MG63 (cell line): Measurements from ENCODE around the gene ITGAD. TPM values are rescaled to one million over a fixed set of nuclear protein-coding genes. Genes with fewer than 3 reads are reported as not detected.
A peak's percentile ranks its signal among the peaks of the same experiment; 100 is the strongest.

Source experiments
- DNase-seq: peaks from one replicate; pipeline ENCODE4 v3.0.0-alpha.2; 2020
- H3K27me3 ChIP-seq: fragments of 250-450 bp; sonication (Bioruptor Pico); 2 replicates; pipeline ENCODE4 v1.5.1; 2020; ENCODE audit warnings: mild to moderate bottlenecking, moderate library complexity
- H3K36me3 ChIP-seq: fragments of 250-450 bp; sonication (Bioruptor Pico); 2 replicates; pipeline ENCODE4 v1.5.1; 2020; ENCODE audit warnings: mild to moderate bottlenecking, moderate library complexity
- H3K4me3 ChIP-seq: fragments of 250-450 bp; sonication (Bioruptor Pico); 2 replicates; pipeline ENCODE4 v1.5.1; 2020; ENCODE audit warnings: mild to moderate bottlenecking, moderate library complexity
- H3K9me3 ChIP-seq: fragments of 250-450 bp; sonication (Bioruptor Pico); 2 replicates; pipeline ENCODE4 v1.5.1; 2020; ENCODE audit warnings: mild to moderate bottlenecking, moderate library complexity
- total RNA-seq: library from RNA; depleted of rRNA; stranded (reverse); fragments of >200 nt; shearing (Covaris generic); gene quantifications from 2 replicates; pipeline ENCODE4 v1.2.3, GENCODE V29; 2014; ENCODE audit warnings: low replicate concordance; rRNA removed

ITGAD gene
- total RNA-seq, 1 experiment from 2014 or later, result not detected

- peak; percentile 89 for DNase-seq
- Histone ChIP-seq H3K36me3 (peaks cover 46% of the 10 kb centered on the region), H3K9me3 (no peaks in the 10 kb centered on the region)
These were observed 79.0 kb downstream of the ITGAD start, which contains the start of gene TGFB1I1 for GRCh38 chr16:31471875-31472708. Gene TGFB1I1 (plus strand): TSS chr16:31472152. CDS start chr16:31472189, 37 bp downstream.

GRCh38 chr16:31472709-31473203 lies 79.6 kb downstream of the ITGAD start:
- peak overlapping the region; percentile 71 for H3K4me3 ChIP-seq
- peak; percentile 72 for DNase-seq
- no peaks in the 10 kb centered on the region for H3K9me3 ChIP-seq
- H3K27me3 ChIP-seq, result no peaks in the 10 kb centered on the region
- peaks cover 52% of the 10 kb centered on the region for H3K36me3 ChIP-seq

More at GRCh38 chr16:31471875-31472708, 79.0 kb downstream of the ITGAD start, which contains the start of gene TGFB1I1:
- Histone ChIP-seq H3K4me3 (peak within 1 kb of the TSS; percentile 71), H3K27me3 (no peaks in the 10 kb centered on the region)

- no peaks in the 10 kb centered on the region for H3K27me3 ChIP-seq
- H3K4me3 ChIP-seq, result peak overlapping the region; percentile 71
- no peaks in the 10 kb centered on the region for H3K9me3 ChIP-seq
- no peak for DNase-seq
- H3K36me3 ChIP-seq, result peaks cover 56% of the 10 kb centered on the region
These were observed 80.3 kb downstream of the ITGAD start for GRCh38 chr16:31473264-31473984.

- H3K4me3 ChIP-seq, result no peak overlapping the region
- DNase-seq, result no peak
These were observed 81.1 kb downstream of the ITGAD start for GRCh38 chr16:31474173-31474714.

GRCh38 chr16:31474773-31475738 lies 81.9 kb downstream of the ITGAD start:
- Histone ChIP-seq H3K27me3 (no peaks in the 10 kb centered on the region), H3K36me3 (peaks cover 56% of the 10 kb centered on the region), H3K4me3 (no peak overlapping the region), H3K9me3 (no peaks in the 10 kb centered on the region)
- no peak for DNase-seq

More at GRCh38 chr16:31474173-31474714, 81.1 kb downstream of the ITGAD start:
- Histone ChIP-seq H3K27me3 (no peaks in the 10 kb centered on the region), H3K9me3 (no peaks in the 10 kb centered on the region), H3K36me3 (peaks cover 56% of the 10 kb centered on the region)

GRCh38 chr16:31475946-31476302 lies 82.8 kb downstream of the ITGAD start:
- DNase-seq, result no peak
- peaks cover 56% of the 10 kb centered on the region for H3K36me3 ChIP-seq

More at GRCh38 chr16:31475946-31476302, 82.8 kb downstream of the ITGAD start:
- no peaks in the 10 kb centered on the region for H3K27me3 ChIP-seq
- no peak overlapping the region for H3K4me3 ChIP-seq
- no peaks in the 10 kb centered on the region for H3K9me3 ChIP-seq

Other genes with a start within 250 kb of the ITGAD start
- gene PRSS36, start 243.3 kb upstream of the ITGAD start, total RNA-seq, result 1.7 TPM in 1 of 2 replicates, not detected in the other
- 14.5 and 17.2 TPM in 2 replicates for gene FUS, start 213.2 kb upstream of the ITGAD start, total RNA-seq
- not detected in 2 replicates for gene PYCARD, start 190.6 kb upstream of the ITGAD start, total RNA-seq
- gene TRIM72, start 179.2 kb upstream of the ITGAD start, total RNA-seq, result not detected in 2 replicates
- not detected in 2 replicates for gene PYDC1, start 176.2 kb upstream of the ITGAD start, total RNA-seq
- not detected in 2 replicates for gene ITGAM, start 133.4 kb upstream of the ITGAD start, total RNA-seq
- 0.46 TPM in 1 of 2 replicates, not detected in the other for gene ITGAX, start 38.2 kb upstream of the ITGAD start, total RNA-seq
- not detected in 2 replicates for gene COX6A2, start 35.0 kb downstream of the ITGAD start, total RNA-seq
- not detected in 2 replicates for gene ZNF843, start 49.5 kb downstream of the ITGAD start, total RNA-seq
- gene ARMC5, start 66.2 kb downstream of the ITGAD start, total RNA-seq, result 11.3 and 12.7 TPM in 2 replicates
- gene TGFB1I1, start 78.8 kb downstream of the ITGAD start, total RNA-seq, result 39.1 and 48.1 TPM in 2 replicates
- not detected in 2 replicates for gene SLC5A2, start 89.8 kb downstream of the ITGAD start, total RNA-seq
- gene RUSF1, start 115.1 kb downstream of the ITGAD start, total RNA-seq, result 20.6 and 27.9 TPM in 2 replicates
- gene AHSP, start 134.6 kb downstream of the ITGAD start, total RNA-seq, result not detected in 2 replicates